ENCODE measurements around the gene ADCK1. TPM values are rescaled to one million over a fixed set of nuclear protein-coding genes. Genes with fewer than 3 reads are reported as not detected.

Gene ADCK1
- total RNA-seq, 4 donors from 2014 or later = 10.7 to 33.0 (median 18.9) TPM

- no peak overlapping the region for H3K4me3 ChIP-seq
- no peak overlapping the region for H3K27ac ChIP-seq
- TF ChIP-seq POLR2A (IDR thresholded peaks at IDR 0.05) (no peak), CTCF (IDR thresholded peaks at IDR 0.05) (no peak)
- H3K36me3 ChIP-seq = no peaks in the 10 kb centered on the region
- H3K4me1 ChIP-seq = no peaks in the 10 kb centered on the region
- DNase-seq = no peak
- H3K27me3 ChIP-seq = peaks cover 0 to 5% of the 10 kb centered on the region in 2 donors
- H3K9me3 ChIP-seq = no peaks in the 10 kb centered on the region
Observed at GRCh38 chr14:77970646-77971045, 170.7 kb downstream of the ADCK1 start.

DNA sequence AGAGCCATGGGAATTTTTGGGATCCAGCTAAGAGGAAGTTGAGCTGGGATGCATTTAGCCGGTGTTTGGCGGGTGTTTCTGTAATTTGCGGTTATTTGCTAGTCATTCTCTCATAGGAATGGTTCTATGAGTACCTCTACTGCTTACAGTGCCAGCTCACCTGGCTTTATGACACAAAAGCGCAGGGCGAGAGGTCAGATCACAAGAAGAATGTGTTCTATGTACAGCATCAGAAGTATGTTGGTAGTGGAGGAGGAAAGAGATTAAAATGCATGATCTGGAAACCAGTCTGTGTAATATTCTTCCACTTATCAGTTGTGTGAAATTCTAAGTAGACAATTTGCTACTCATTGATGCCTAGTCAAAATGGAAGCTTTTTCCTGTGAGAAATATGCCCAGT is 173.3 kb downstream of the ADCK1 start:
- Histone ChIP-seq H3K4me1 (no peaks in the 10 kb centered on the region), H3K27me3 (no peaks in the 10 kb centered on the region), H3K36me3 (no peaks in the 10 kb centered on the region), H3K9me3 (no peaks in the 10 kb centered on the region), H3K27ac (no peak overlapping the region), H3K4me3 (no peak overlapping the region)
- no peak for DNase-seq
- TF ChIP-seq CTCF (IDR thresholded peaks at IDR 0.05) (no peak), POLR2A (IDR thresholded peaks at IDR 0.05) (no peak)

DNA sequence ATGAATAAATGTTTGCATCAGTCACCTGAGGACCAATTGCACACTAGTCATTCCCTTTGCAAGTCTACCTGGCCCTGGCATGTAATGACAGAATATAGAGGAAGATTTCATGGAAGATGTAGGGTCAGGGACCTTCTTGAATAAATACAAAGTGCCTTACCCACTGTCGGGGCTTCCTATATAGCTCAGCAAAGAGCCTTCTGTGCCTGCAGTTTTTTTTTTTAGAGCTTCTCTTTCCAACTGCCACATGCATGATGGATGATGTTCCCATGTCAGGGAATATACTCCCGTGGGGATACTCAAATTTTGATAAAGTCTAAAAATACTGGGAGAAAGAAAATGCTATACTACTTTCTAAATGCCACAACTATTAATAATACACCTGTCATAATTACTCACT is 176.7 kb downstream of the ADCK1 start:
- TF ChIP-seq CTCF (IDR thresholded peaks at IDR 0.05) = no peak
- H3K9me3 ChIP-seq = no peaks in the 10 kb centered on the region
- no peak for DNase-seq
- no peak overlapping the region for H3K4me3 ChIP-seq
- H3K27me3 ChIP-seq = no peaks in the 10 kb centered on the region
- H3K4me1 ChIP-seq = peaks cover 0 to 8% (median 0%) of the 10 kb centered on the region in 4 donors
- no peaks in the 10 kb centered on the region for H3K36me3 ChIP-seq
- no peak overlapping the region for H3K27ac ChIP-seq

DNA sequence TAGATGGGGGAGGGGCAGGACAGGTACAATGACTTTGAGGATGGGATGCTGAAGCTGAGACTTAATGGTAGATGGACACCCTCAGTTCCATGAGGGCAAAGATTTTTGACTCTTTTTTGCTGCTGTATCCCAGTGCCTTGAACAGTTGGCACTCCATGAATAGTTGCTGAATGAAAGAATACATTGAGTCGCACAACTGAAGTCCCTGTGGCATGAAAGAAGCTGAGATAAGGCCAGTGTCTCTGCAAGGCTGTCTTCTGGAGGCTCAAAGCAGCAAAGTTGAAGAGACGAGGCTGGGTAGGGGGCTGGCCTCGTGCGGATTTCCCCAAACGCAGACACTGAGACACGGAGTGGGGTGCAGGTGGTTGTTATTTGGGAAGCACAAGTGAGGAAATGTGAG is 179.3 kb downstream of the ADCK1 start:
- Histone ChIP-seq H3K9me3 (no peaks in the 10 kb centered on the region), H3K36me3 (no peaks in the 10 kb centered on the region), H3K4me1 (peaks cover 0 to 8% (median 0%) of the 10 kb centered on the region in 4 donors), H3K27ac (no peak overlapping the region), H3K4me3 (no peak overlapping the region), H3K27me3 (no peaks in the 10 kb centered on the region)
- no peak for TF ChIP-seq CTCF (IDR thresholded peaks at IDR 0.05)
- no peak for DNase-seq

DNA sequence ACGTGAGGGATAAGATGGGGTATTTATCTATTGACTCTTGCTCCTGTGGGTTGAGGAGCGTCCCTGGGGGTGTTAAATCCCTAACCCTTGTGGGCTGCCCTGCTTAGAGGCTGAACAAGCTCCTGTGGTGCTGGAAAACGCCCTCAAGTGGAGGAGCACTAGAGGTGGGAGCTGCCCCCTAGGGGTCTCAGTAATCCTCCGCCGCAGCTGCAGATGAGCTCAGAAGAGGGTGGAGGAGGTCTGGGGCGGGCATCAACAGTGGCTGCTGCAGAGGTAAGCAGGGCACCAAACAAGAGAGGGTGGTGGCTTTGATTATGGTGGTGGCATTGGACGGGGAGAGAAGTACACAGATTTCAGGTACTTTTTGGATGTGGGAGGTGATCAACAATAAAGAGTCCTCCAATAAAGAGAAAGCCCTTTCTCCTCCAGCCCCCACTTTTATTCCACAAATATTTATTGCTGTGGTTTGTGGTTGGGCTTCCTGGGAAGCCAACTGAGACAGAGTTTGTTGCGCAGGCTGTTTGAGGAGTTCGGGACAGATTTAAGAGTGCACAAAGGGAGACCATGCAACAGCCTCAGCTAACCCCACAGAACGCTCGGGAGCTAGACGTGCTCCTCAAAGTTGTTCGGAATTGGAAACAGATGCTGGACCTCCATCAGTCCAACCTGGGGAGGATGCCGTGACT is 179.9 kb downstream of the ADCK1 start:
- H3K4me1 ChIP-seq = peaks cover 0 to 8% (median 0%) of the 10 kb centered on the region in 4 donors
- no peaks in the 10 kb centered on the region for H3K9me3 ChIP-seq
- no peak for DNase-seq
- TF ChIP-seq CTCF (IDR thresholded peaks at IDR 0.05) = no peak
- no peak for TF ChIP-seq POLR2A (IDR thresholded peaks at IDR 0.05)
- no peaks in the 10 kb centered on the region for H3K27me3 ChIP-seq
- H3K36me3 ChIP-seq = no peaks in the 10 kb centered on the region
- H3K4me3 ChIP-seq = no peak overlapping the region
- no peak overlapping the region for H3K27ac ChIP-seq

Data from Peyer's patch (tissue), 4 donors.